Peyer's patch (tissue), 4 donors: ENCODE data around the gene ARRDC5.
"Not testable (repeated sequence)": the region's sequence is repeated elsewhere in the genome, so short reads cannot be mapped to it uniquely, and the experiment has no call there.

ENCODE experiments used
- POLR2A ChIP-seq, 2 donors: fragments of 450-650 bp; IDR thresholded peaks; one replicate each; pipeline ENCODE4 v1.5.1; 2017; ENCODE audit warnings: antibody characterized with exemption in 2 of 2, mild to moderate bottlenecking in 2 of 2, moderate library complexity in 2 of 2
- TF ChIP-seq, protein P1 (sequence below), 6 experiments: fragments of 450-650 bp in 4 of 6; fragments of 200-600 bp in 2 of 6; sonication (generic) in 1 of 6; IDR thresholded peaks; one replicate each; pipeline ENCODE4 v1.5.1; 2017 to 2019; ENCODE audit warnings: antibody characterized with exemption in 6 of 6, mild to moderate bottlenecking in 3 of 6, moderate library complexity in 1 of 6

DNA sequence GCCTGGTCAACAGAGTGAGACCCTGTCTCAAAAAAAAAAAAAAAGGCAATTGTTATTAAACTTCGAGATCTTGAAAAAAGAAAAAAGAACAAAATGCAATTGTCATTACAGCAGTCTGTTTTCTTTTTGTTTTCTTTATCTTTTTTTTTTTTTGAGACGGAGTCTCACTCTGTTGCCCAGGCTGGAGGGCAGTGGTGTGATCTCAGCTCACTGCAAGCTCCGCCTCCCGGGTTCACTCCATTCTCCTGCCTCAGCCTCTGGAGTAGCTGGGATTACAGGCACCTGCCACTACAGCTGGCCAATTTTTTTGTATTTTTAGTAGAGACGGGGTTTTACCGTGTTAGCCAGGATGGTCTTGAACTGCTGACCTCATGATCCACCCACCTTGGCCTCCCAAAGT is 19.8 kb downstream of the ARRDC5 start:
- TF ChIP-seq, protein P1, sequence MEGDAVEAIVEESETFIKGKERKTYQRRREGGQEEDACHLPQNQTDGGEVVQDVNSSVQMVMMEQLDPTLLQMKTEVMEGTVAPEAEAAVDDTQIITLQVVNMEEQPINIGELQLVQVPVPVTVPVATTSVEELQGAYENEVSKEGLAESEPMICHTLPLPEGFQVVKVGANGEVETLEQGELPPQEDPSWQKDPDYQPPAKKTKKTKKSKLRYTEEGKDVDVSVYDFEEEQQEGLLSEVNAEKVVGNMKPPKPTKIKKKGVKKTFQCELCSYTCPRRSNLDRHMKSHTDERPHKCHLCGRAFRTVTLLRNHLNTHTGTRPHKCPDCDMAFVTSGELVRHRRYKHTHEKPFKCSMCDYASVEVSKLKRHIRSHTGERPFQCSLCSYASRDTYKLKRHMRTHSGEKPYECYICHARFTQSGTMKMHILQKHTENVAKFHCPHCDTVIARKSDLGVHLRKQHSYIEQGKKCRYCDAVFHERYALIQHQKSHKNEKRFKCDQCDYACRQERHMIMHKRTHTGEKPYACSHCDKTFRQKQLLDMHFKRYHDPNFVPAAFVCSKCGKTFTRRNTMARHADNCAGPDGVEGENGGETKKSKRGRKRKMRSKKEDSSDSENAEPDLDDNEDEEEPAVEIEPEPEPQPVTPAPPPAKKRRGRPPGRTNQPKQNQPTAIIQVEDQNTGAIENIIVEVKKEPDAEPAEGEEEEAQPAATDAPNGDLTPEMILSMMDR (IDR thresholded peaks at IDR 0.05): not testable (repeated sequence)
- not testable (repeated sequence) for TF ChIP-seq POLR2A (IDR thresholded peaks at IDR 0.05)
